ENCODE measurements around the gene SGTA. TPM values are rescaled to one million over a fixed set of nuclear protein-coding genes. Genes with fewer than 3 reads are reported as not detected.
"Not testable (repeated sequence)": the region's sequence is repeated elsewhere in the genome, so short reads cannot be mapped to it uniquely, and the experiment has no call there.

Gene SGTA
- total and polyA plus RNA-seq, 2 of the 4 experiments (the other 2 are of a cell fraction): 17.4 to 72.9 TPM

DNA sequence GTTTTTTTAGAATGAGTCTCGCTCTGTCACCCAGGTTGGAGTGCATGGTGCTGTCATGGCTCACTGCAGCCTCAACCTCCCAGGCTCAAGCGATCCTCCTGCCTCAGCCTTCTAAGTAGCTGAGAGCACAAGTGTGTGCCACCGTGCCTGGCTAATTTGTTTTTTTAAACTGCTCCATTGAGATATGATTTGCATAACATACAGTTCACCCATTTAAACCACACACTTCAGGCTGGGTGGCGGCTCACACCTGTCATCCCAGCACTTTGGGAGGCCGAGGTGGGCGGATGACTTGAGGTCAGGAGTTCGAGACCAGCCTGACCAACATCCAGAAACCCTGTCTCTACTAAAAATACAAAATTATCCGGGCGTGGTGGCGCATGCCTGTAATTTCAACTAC lies 9.6 kb upstream of the SGTA start:
- H3K23ac ChIP-seq (ENCODE audit: low read depth, low read length); BruUV-seq (replicated peaks); H4K5ac ChIP-seq (ENCODE audit: low read depth, low read length); H3K27ac ChIP-seq (ENCODE audit: insufficient read depth, low read length); POLR2A ChIA-PET (ENCODE audit: unreplicated experiment); in situ Hi-C loops (cut with MboI; ENCODE audit: low sequenced_read_pairs); H2AK9ac ChIP-seq (replicated peaks; ENCODE audit: low read depth, low read length, poor library complexity); H3K4me3 ChIP-seq (ENCODE audit: insufficient read depth, low read depth, low read length); H3K9me1 ChIP-seq (ENCODE audit: insufficient read depth, low read length); H2BK5ac ChIP-seq (ENCODE audit: low read depth, low read length, poor library complexity, severe bottlenecking); H2BK120ac ChIP-seq (ENCODE audit: low read depth, low read length); H3K9me3 ChIP-seq (ENCODE audit: control insufficient read depth, insufficient read depth, low read length); H3K14ac ChIP-seq (replicated peaks; ENCODE audit: low read depth, low read length); H3K4me1 ChIP-seq (ENCODE audit: control insufficient read depth, insufficient read depth, low read length); H2AK5ac ChIP-seq (ENCODE audit: low read depth, low read length); H3K4me2 ChIP-seq (ENCODE audit: low read depth, low read length); H3K27me3 ChIP-seq (ENCODE audit: control insufficient read depth, insufficient read depth, low read length); H4K8ac ChIP-seq (ENCODE audit: low read depth in 2 of 2, low read length in 2 of 2); ATAC-seq (ENCODE audit: low read depth); H3K56ac ChIP-seq (ENCODE audit: extremely low read depth, insufficient read depth, low read length); H2AFZ ChIP-seq (replicated peaks; ENCODE audit: low read length, poor library complexity); DNase-seq; intact Hi-C loops (cut with micrococcal nuclease); H4K20me1 ChIP-seq (ENCODE audit: insufficient read depth, low read length); H3K4ac ChIP-seq (ENCODE audit: low read depth, low read length); H4K91ac ChIP-seq (ENCODE audit: insufficient read depth, low read depth, low read length); CTCF ChIA-PET; dilution Hi-C loops (cut with HindIII; ENCODE audit: low sequenced_read_pairs, unreplicated experiment); H3K18ac ChIP-seq (ENCODE audit: low read depth, low read length); H3K9ac ChIP-seq (ENCODE audit: low read depth, low read length); H2BK15ac ChIP-seq (ENCODE audit: low read depth, low read length); H2BK20ac ChIP-seq (ENCODE audit: low read depth, low read length): not testable (repeated sequence)
- WGBS, 2 experiments (ENCODE audit: extremely low coverage in 2 of 2, insufficient read length in 1 of 2): 95% methylated on average over 5 of the region's 10 CpGs; no CpG with 5 or more reads in 1 of the 2 experiments
- peaks cover 3 to 51% of the 10 kb centered on the region in 2 experiments; a peak in 3 of 4 replicates for H3K79me1 ChIP-seq (ENCODE audit: low read depth in 1 of 2, low read length in 2 of 2)
- peaks cover 39% of the 10 kb centered on the region for H3K36me3 ChIP-seq (ENCODE audit: control insufficient read depth, insufficient read depth, low read length)

Data from IMR-90 (cell line).